K562 (cell line): ENCODE data around the gene ZNF83. TPM values are rescaled to one million over a fixed set of nuclear protein-coding genes. Genes with fewer than 3 reads are reported as not detected.

ENCODE experiments used
- ATAC-seq: fragments of 200-7000 bp; cut with Tn5 transposase; 3 replicates; pipeline ENCODE4 v1.9.1; 2020; ENCODE audit warnings: moderate library complexity
- BruUV-seq: library from RNA; stranded (reverse); fragments of 400-500 nt; replicated peaks from 2 replicates; lab custom pipeline; 2021; lab: Mats Ljungman, UMichigan
- CTCF ChIA-PET: fragments of 300-600 bp; formaldehyde crosslinking; extraction: SDS; loops from one replicate; lab custom pipeline; 2021; ENCODE audit warnings: low intra/inter-chr PET ratio; lab: Yijun Ruan, JAX
- POLR2A ChIA-PET: fragments of 300-600, 350-650 bp; sonication (Branson Sonifier 250); formaldehyde crosslinking; extraction: SDS; loops from one replicate; lab custom pipeline; 2021; ENCODE audit warnings: antibody characterized with exemption, inconsistent platforms; lab: Yijun Ruan, JAX
- DNase-seq, 4 experiments: peaks; one replicate each; pipeline versions ENCODE4 v3.0.0 to v3.0.0-alpha.2; 2011 to 2018; ENCODE audit warnings: low spot score in 3 of 4, mixed read lengths in 3 of 4; ENCODE audit errors: extremely low read depth in 1 of 4
- FAIRE-seq: peaks from 2 replicates; lab custom pipeline; 2011; peaks lifted over from hg19 to GRCh38; lab: Jason Lieb, UNC
- H2AFZ ChIP-seq: 2 replicates; pipeline ENCODE4 v1.6.0; 2011; ENCODE audit warnings: low read depth, low read length, control low read depth, inconsistent platforms
- H3K27ac ChIP-seq: fragments of 200-600 bp; 3 replicates; pipeline ENCODE4 v1.8.0; 2011; ENCODE audit warnings: low read depth, mild to moderate bottlenecking, control low read depth, inconsistent platforms, low read length, moderate library complexity, mixed read lengths; ENCODE audit errors: extremely low read depth
- H3K27me3 ChIP-seq, 2 experiments: fragments of 300-600 bp in 1 of 2; 2 replicates in 1 of 2; 3 replicates in 1 of 2; pipeline versions ENCODE4 v1.6.0 to v1.8.0; 2011; ENCODE audit warnings: inconsistent platforms in 2 of 2, low read length in 2 of 2, mild to moderate bottlenecking in 1 of 2, mixed read lengths in 1 of 2, moderate library complexity in 1 of 2; ENCODE audit not compliant: control insufficient read depth in 2 of 2, insufficient read depth in 2 of 2
- H3K36me3 ChIP-seq: fragments of 300-600 bp; 3 replicates; pipeline ENCODE4 v1.8.0; 2011; ENCODE audit warnings: mild to moderate bottlenecking, low read length, inconsistent platforms; ENCODE audit not compliant: control insufficient read depth, insufficient read depth
- H3K4me1 ChIP-seq, 2 experiments: fragments of 200-600 bp in 1 of 2; replicated peaks in 1 of 2; 2 replicates in 1 of 2; 3 replicates in 1 of 2; pipeline versions ENCODE4 v1.5.1 to v1.8.0; 2011; ENCODE audit warnings: inconsistent platforms in 2 of 2, low read length in 2 of 2, mild to moderate bottlenecking in 1 of 2, mixed read lengths in 1 of 2, moderate library complexity in 1 of 2; ENCODE audit not compliant: control insufficient read depth in 2 of 2, insufficient read depth in 2 of 2
- H3K4me2 ChIP-seq: 2 replicates; pipeline ENCODE4 v1.6.1; 2011; ENCODE audit warnings: low read length, control low read depth, inconsistent platforms, mixed read lengths; ENCODE audit not compliant: insufficient read depth
- H3K4me3 ChIP-seq: fragments of 200-600 bp; sonication (generic), shearing (Covaris generic); 2 replicates; pipeline ENCODE4 v1.5.1; 2016; ENCODE audit warnings: control low read depth, inconsistent platforms
- H3K79me2 ChIP-seq: fragments of 200-600 bp; 3 replicates; pipeline ENCODE4 v1.8.0; 2011; ENCODE audit warnings: low read length, inconsistent platforms; ENCODE audit not compliant: control insufficient read depth, insufficient read depth
- H3K9ac ChIP-seq, 2 experiments: 2 replicates each; pipeline versions ENCODE4 v1.6.0 to v1.6.1; 2011; ENCODE audit warnings: low read depth in 2 of 2, low read length in 2 of 2, control low read depth in 1 of 2, inconsistent platforms in 1 of 2, mild to moderate bottlenecking in 1 of 2, mixed read lengths in 1 of 2; ENCODE audit not compliant: insufficient read depth in 1 of 2
- H3K9me1 ChIP-seq: one replicate; pipeline ENCODE4 v1.6.0; 2011; ENCODE audit warnings: inconsistent platforms, mild to moderate bottlenecking, low read length, moderate library complexity; ENCODE audit not compliant: control insufficient read depth, insufficient read depth
- H3K9me3 ChIP-seq: replicated peaks from 2 replicates; pipeline ENCODE4 v1.5.1; 2011; ENCODE audit warnings: low read depth, low read length, inconsistent platforms; ENCODE audit not compliant: control insufficient read depth, insufficient read depth
- H4K20me1 ChIP-seq: replicated peaks from 2 replicates; pipeline ENCODE4 v1.6.1; 2011; ENCODE audit warnings: low read length, inconsistent platforms, mixed read lengths; ENCODE audit not compliant: control insufficient read depth, insufficient read depth
- FOXA3 ChIP-seq, 2 experiments: fragments of 450-650 bp in 1 of 2; sonication (generic) in 1 of 2; formaldehyde crosslinking; IDR thresholded peaks in 1 of 2; conservative IDR thresholded peaks in 1 of 2; 2 replicates each; pipeline versions ENCODE4 v1.4.0 to v1.8.0; 2020 to 2022; ENCODE audit warnings: mild to moderate bottlenecking in 2 of 2, missing genetic modification reagents in 1 of 2
- HEY1 ChIP-seq: fragments of 250-450 bp; sonication (Bioruptor Pico); IDR thresholded peaks from 2 replicates; pipeline ENCODE4 v1.5.0; 2020; ENCODE audit warnings: mild to moderate bottlenecking, moderate library complexity, borderline replicate concordance
- KAT8 ChIP-seq: fragments of 450-650 bp; IDR thresholded peaks from 2 replicates; pipeline ENCODE4 v1.6.1; 2016; ENCODE audit warnings: low read depth, mild to moderate bottlenecking
- KLF13 ChIP-seq: fragments of 450-650 bp; IDR thresholded peaks from 2 replicates; pipeline ENCODE4 v1.6.1; 2016; ENCODE audit warnings: missing genetic modification characterization, low read depth, mild to moderate bottlenecking, missing compliant biosample characterization, moderate library complexity, borderline replicate concordance
- PKNOX1 ChIP-seq: fragments of 450-650 bp; IDR thresholded peaks from 2 replicates; pipeline ENCODE4 v1.6.1; 2016
- PYGO2 ChIP-seq: fragments of 450-650 bp; IDR thresholded peaks from 2 replicates; pipeline ENCODE4 v1.6.1; 2016; ENCODE audit warnings: mild to moderate bottlenecking, missing genetic modification characterization, moderate library complexity, missing compliant biosample characterization
- RBFOX2 ChIP-seq: fragments of 200-400 bp; formaldehyde crosslinking; IDR thresholded peaks from 2 replicates; pipeline ENCODE4 v1.6.1; 2017; ENCODE audit warnings: low read depth, mild to moderate bottlenecking, low read length, moderate library complexity
- RFX1 ChIP-seq: fragments of 450-650 bp; IDR thresholded peaks from 2 replicates; pipeline ENCODE4 v1.6.1; 2016; ENCODE audit warnings: mild to moderate bottlenecking, moderate library complexity
- TRIM28 ChIP-seq: fragments of 450-650 bp; IDR thresholded peaks from 2 replicates; pipeline ENCODE4 v1.6.1; 2017
- ZNF121 ChIP-seq: sonication (generic); formaldehyde crosslinking; conservative IDR thresholded peaks from 2 replicates; pipeline ENCODE4 v1.8.0; 2022; ENCODE audit warnings: missing genetic modification reagents
- ZNF57 ChIP-seq: fragments of 450-650 bp; formaldehyde crosslinking; IDR thresholded peaks from 2 replicates; pipeline ENCODE4 v1.4.0; 2020; ENCODE audit warnings: mild to moderate bottlenecking, moderate library complexity
- WGBS: fragments of 100-300 bp; shearing (Covaris generic); methylation state at CpG from one replicate; pipeline ENCODE4 v1.1.6; 2016; ENCODE audit warnings: low coverage, mixed read lengths; ENCODE audit not compliant: insufficient coverage; ENCODE audit errors: missing lambda C conversion rate; 5-methylcytosine and 5-hydroxymethylcytosine counted together
- in situ Hi-C: fragments of 300-500 bp; cut with MboI; formaldehyde crosslinking; loops from 4 replicates; pipeline ENCODE4 v1.15.0; 2018; ENCODE audit warnings: inconsistent platforms, mixed read lengths
- intact Hi-C: fragments of 100-400 bp; cut with micrococcal nuclease; formaldehyde crosslinking; loops from 2 replicates; pipeline ENCODE4 v1.14.2; 2022
- polyA plus RNA-seq, 8 experiments: library from polyadenylated mRNA; depleted of rRNA in 4 of 8; stranded (reverse) in 5 of 8; unstranded in 3 of 8; fragments of >200 nt; fragmentation: Nextera tagmentation in 2 of 8; fragmentation: Illumina TruSeq in 1 of 8; extraction: Ambion mirVana in 2 of 8; extraction: Trizol in 1 of 8; gene quantifications; 2 replicates each; pipeline versions ENCODE4 v1.2.1 to v1.2.3, GENCODE V29; 2011 to 2014; ENCODE audit warnings: inconsistent platforms in 1 of 8, missing spikeins in 1 of 8
- total RNA-seq, 7 experiments: library from RNA; depleted of rRNA in 6 of 7; stranded (reverse); fragments of >200 nt in 6 of 7; fragmentation: Illumina TruSeq in 2 of 7; extraction: Trizol in 2 of 7; gene quantifications; 2 replicates each; pipeline versions ENCODE4 v1.2.1 to v1.2.3, GENCODE V29; 2011 to 2021; ENCODE audit warnings: low replicate concordance in 1 of 7

ZNF83 gene
- total and polyA plus RNA-seq, 9 of the 15 experiments (the other 6 are each of a cell fraction or from before 2014, with no cell fraction given) = 18.6 to 74.3 (median 51.9) TPM

GRCh38 chr19:52659013-52659412 lies 20.9 kb upstream of the ZNF83 start:
- intact Hi-C loops = no loop called here
- BruUV-seq = no TSS peak
- Histone ChIP-seq H2AFZ (no peak overlapping the region), H3K27ac (no peak overlapping the region), H3K9me1 (no peaks in the 10 kb centered on the region), H3K36me3 (peaks cover 94% of the 10 kb centered on the region), H3K9me3 (no peaks in the 10 kb centered on the region), H4K20me1 (no peaks in the 10 kb centered on the region), H3K4me2 (no peak overlapping the region), H3K79me2 (peaks cover 28% of the 10 kb centered on the region), H3K4me3 (no peak overlapping the region), H3K27me3 (no peaks in the 10 kb centered on the region), H3K9ac (no peak overlapping the region), H3K4me1 (no peaks in the 10 kb centered on the region)
- 89% methylated on average over 13 of the region's 14 CpGs for WGBS
- no peak for TF ChIP-seq KLF13 (tag)
- no peak for TF ChIP-seq TRIM28
- no peak for TF ChIP-seq HEY1
- no peak for TF ChIP-seq PYGO2 (tag)
- TF ChIP-seq ZNF121 = no peak
- TF ChIP-seq PKNOX1 = no peak
- TF ChIP-seq KAT8 = no peak
- TF ChIP-seq RBFOX2 = no peak
- TF ChIP-seq FOXA3 (CRISPR knock-in tag; conservative IDR thresholded peaks at IDR 0.05 in 1 of 2, IDR thresholded peaks at IDR 0.05 in 1 of 2) = no peak
- TF ChIP-seq RFX1 = no peak
- TF ChIP-seq ZNF57 = no peak
- in situ Hi-C loops = no loop called here
- CTCF ChIA-PET = no interaction called here
- POLR2A ChIA-PET = interaction anchor here (0.6 to 1.4 kb wide), 2 partner anchors 9 to 13 kb away, joined by 3 to 5 read pairs; no protein-coding TSS in a partner anchor
- no peak for ATAC-seq
- FAIRE-seq = no peak
- no peak for DNase-seq
